Caco-2 (cell line): ENCODE measurements around the gene CALHM2. TPM values are rescaled to one million over a fixed set of nuclear protein-coding genes. Genes with fewer than 3 reads are reported as not detected.
A peak's percentile ranks its signal among the peaks of the same experiment; 100 is the strongest.

Experiments used
- BruUV-seq: library from RNA; stranded (reverse); fragments of 400-500 nt; replicated peaks from 2 replicates; lab custom pipeline; 2021; lab: Mats Ljungman, UMichigan
- CTCF ChIA-PET: fragments of 300-600 bp; sonication (Branson Sonifier 250); formaldehyde crosslinking; loops from one replicate; lab custom pipeline; 2022; ENCODE audit warnings: antibody characterized with exemption; lab: Charles Lee
- POLR2A ChIA-PET: fragments of 300-600 bp; sonication (Branson Sonifier 250); formaldehyde crosslinking; loops from one replicate; lab custom pipeline; 2022; ENCODE audit warnings: antibody characterized with exemption; lab: Charles Lee
- DNase-seq, 2 experiments: peaks; one replicate each; pipeline versions ENCODE4 v3.0.0 to v3.0.0-alpha.2; 2020 to 2022
- H3K27me3 ChIP-seq: replicated peaks from 2 replicates; pipeline ENCODE4 v1.6.0; 2011; ENCODE audit warnings: low read length; ENCODE audit not compliant: control insufficient read depth, insufficient read depth
- H3K36me3 ChIP-seq: 2 replicates; pipeline ENCODE4 v1.5.1; 2011; ENCODE audit warnings: low read length; ENCODE audit not compliant: control insufficient read depth, insufficient read depth
- H3K4me1 ChIP-seq: fragments of 250-450 bp; sonication (Bioruptor Pico); 2 replicates; pipeline ENCODE4 v1.5.1; 2020; ENCODE audit warnings: mild to moderate bottlenecking
- H3K4me3 ChIP-seq: 2 replicates; pipeline ENCODE4 v1.5.1; 2011; ENCODE audit warnings: low read depth, mild to moderate bottlenecking, control low read depth, low read length
- H3K9me3 ChIP-seq: fragments of 250-450 bp; sonication (Bioruptor Pico); 2 replicates; pipeline ENCODE4 v1.5.1; 2020; ENCODE audit warnings: mild to moderate bottlenecking, moderate library complexity
- H3K27ac Mint-ChIP-seq: one replicate; pipeline ENCODE4 v1.8.0; 2022; ENCODE audit warnings: mixed read lengths; ENCODE audit not compliant: unreplicated experiment
- H3K27me3 Mint-ChIP-seq: one replicate; pipeline ENCODE4 v1.8.0; 2022; ENCODE audit warnings: mixed read lengths; ENCODE audit not compliant: insufficient read depth, unreplicated experiment
- H3K36me3 Mint-ChIP-seq: one replicate; pipeline ENCODE4 v1.8.0; 2022; ENCODE audit warnings: mild to moderate bottlenecking, mixed read lengths; ENCODE audit not compliant: insufficient read depth, unreplicated experiment
- H3K4me1 Mint-ChIP-seq: one replicate; pipeline ENCODE4 v1.8.0; 2022; ENCODE audit warnings: low read depth, mixed read lengths; ENCODE audit not compliant: unreplicated experiment
- H3K4me3 Mint-ChIP-seq: one replicate; pipeline ENCODE4 v1.8.0; 2022; ENCODE audit warnings: mild to moderate bottlenecking, moderate library complexity, mixed read lengths; ENCODE audit not compliant: unreplicated experiment
- H3K9me3 Mint-ChIP-seq: one replicate; pipeline ENCODE4 v1.8.0; 2022; ENCODE audit warnings: mixed read lengths; ENCODE audit not compliant: unreplicated experiment
- CTCF ChIP-seq, 2 experiments: fragments of 200-600 bp in 1 of 2; IDR thresholded peaks; 1 replicate in 1 of 2; 2 replicates in 1 of 2; pipeline versions ENCODE4 v1.5.1 to v1.8.0; 2011 to 2022; ENCODE audit warnings: antibody characterized with exemption in 1 of 2, control low read depth in 1 of 2, inconsistent platforms in 1 of 2, low read depth in 1 of 2, low read length in 1 of 2, mild to moderate bottlenecking in 1 of 2, moderate library complexity in 1 of 2; ENCODE audit not compliant: insufficient read depth in 1 of 2, severe bottlenecking in 1 of 2, unreplicated experiment in 1 of 2
- intact Hi-C: fragments of 100-400 bp; cut with micrococcal nuclease; formaldehyde crosslinking; loops from one replicate; pipeline ENCODE4 v1.10.0; 2022; ENCODE audit not compliant: unreplicated experiment
- total RNA-seq: library from RNA; stranded (reverse); gene quantifications from 2 replicates; pipeline ENCODE4 v1.2.3, GENCODE V29; 2022

Gene CALHM2
- total RNA-seq, 1 experiment from 2014 or later = 0.52 TPM

DNA sequence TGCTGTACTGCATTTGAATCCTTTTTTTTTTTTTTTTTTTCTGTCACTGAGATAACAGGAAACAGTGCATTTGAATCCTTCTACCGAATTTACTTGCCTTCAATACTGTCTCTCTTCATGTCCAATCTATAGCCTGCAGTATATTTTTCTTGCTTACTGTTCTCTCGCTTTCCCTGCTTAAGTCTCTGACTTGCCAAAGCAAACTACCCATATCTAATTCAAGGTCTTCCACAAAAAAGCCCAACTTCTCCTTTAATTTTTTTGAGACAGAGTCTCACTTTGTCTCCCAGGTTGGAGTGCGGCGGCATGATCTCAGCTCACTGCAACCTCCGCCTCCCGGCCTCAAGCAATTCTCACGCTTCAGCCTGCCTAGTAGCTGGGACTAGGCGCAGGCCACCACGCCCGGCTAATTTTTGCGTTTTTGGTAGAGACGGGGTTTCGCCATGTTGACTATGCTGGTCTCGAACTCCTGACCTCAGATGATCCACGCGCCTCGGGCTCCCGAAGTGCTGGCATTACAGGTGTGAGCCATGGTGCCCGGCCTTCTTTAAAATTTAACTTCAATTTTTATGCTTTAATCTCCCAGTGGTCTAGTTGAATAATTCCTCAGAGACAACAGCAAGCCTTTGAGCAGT is 54.9 kb downstream of the CALHM2 start:
- Histone ChIP-seq H3K9me3 (no peaks in the 10 kb centered on the region), H3K4me3 (peak overlapping the region; percentile 91), H3K4me1 (peaks cover 7% of the 10 kb centered on the region; the same call in 1 of the 2 replicates), H3K36me3 (peaks cover 3% of the 10 kb centered on the region; the same call in 1 of the 2 replicates), H3K27me3 (no peaks in the 10 kb centered on the region)
- ChIA-PET CTCF (interaction anchor here (1.0 to 1.4 kb wide), 3 partner anchors 8 to 88 kb away, joined by 3 to 4 read pairs (median 3); no protein-coding TSS in a partner anchor), POLR2A (interaction anchor here (0.6 to 2.0 kb wide), 3 partner anchors 28 to 166 kb away, joined by 5 to 14 read pairs (median 9); no protein-coding TSS in a partner anchor)
- no peak for DNase-seq
- intact Hi-C loops = no loop called here
- Mint-ChIP-seq H3K4me1 (peaks cover 23% of the 10 kb centered on the region), H3K27me3 (no peaks in the 10 kb centered on the region), H3K4me3 (peak overlapping the region; percentile 92), H3K27ac (peak overlapping the region; percentile 96), H3K9me3 (no peaks in the 10 kb centered on the region), H3K36me3 (peaks cover 87% of the 10 kb centered on the region)
- TF ChIP-seq CTCF (IDR thresholded peaks at IDR 0.05; ENCODE audit: insufficient read depth in 1 of 2, low read depth in 1 of 2, low read length in 1 of 2, severe bottlenecking in 1 of 2, unreplicated experiment in 1 of 2) = no peak
- no TSS peak for BruUV-seq

GRCh38 chr10:103396789-103397087 is 55.4 kb downstream of the CALHM2 start:
- no peak for TF ChIP-seq CTCF (IDR thresholded peaks at IDR 0.05; ENCODE audit: insufficient read depth in 1 of 2, low read depth in 1 of 2, low read length in 1 of 2, severe bottlenecking in 1 of 2, unreplicated experiment in 1 of 2)
- BruUV-seq = TSS peak; percentile 69
- no peaks in the 10 kb centered on the region for H3K9me3 ChIP-seq
- intact Hi-C loops = loop anchor here (1.0 kb wide), 1 partner anchor 28 kb away; no protein-coding TSS in a partner anchor
- Mint-ChIP-seq H3K4me1 (peaks cover 23% of the 10 kb centered on the region), H3K27me3 (no peaks in the 10 kb centered on the region), H3K36me3 (peaks cover 87% of the 10 kb centered on the region), H3K9me3 (no peaks in the 10 kb centered on the region), H3K27ac (peak overlapping the region; percentile 96), H3K4me3 (peak overlapping the region; percentile 92)
- H3K36me3 ChIP-seq = peaks cover 3% of the 10 kb centered on the region; the same call in 1 of the 2 replicates
- DNase-seq = no peak
- POLR2A ChIA-PET = interaction anchor here (0.6 to 2.0 kb wide), 3 partner anchors 28 to 166 kb away, joined by 5 to 14 read pairs (median 9); no protein-coding TSS in a partner anchor
- peaks cover 7% of the 10 kb centered on the region; the same call in 1 of the 2 replicates for H3K4me1 ChIP-seq
- CTCF ChIA-PET = interaction anchor here (1.0 to 1.4 kb wide), 3 partner anchors 9 to 89 kb away, joined by 3 to 4 read pairs (median 3); no protein-coding TSS in a partner anchor
- H3K4me3 ChIP-seq = peak overlapping the region; percentile 91
- H3K27me3 ChIP-seq = no peaks in the 10 kb centered on the region

Other genes with a start within 250 kb of the CALHM2 start
- 0.21 TPM in 1 of 2 replicates, not detected in the other for gene RPEL1, start 206.5 kb downstream of the CALHM2 start, total RNA-seq
- 0.51 and 0.52 TPM in 2 replicates for gene INA, start 175.2 kb downstream of the CALHM2 start, total RNA-seq
- 20.4 and 21.6 TPM in 2 replicates for gene PCGF6, start 101.2 kb downstream of the CALHM2 start, total RNA-seq
- gene TAF5, start 84.4 kb downstream of the CALHM2 start, total RNA-seq = 6.3 and 6.8 TPM in 2 replicates
- 340 and 369 TPM in 2 replicates for gene ATP5MK, start 55.9 kb downstream of the CALHM2 start, total RNA-seq
- gene PDCD11, start 55.7 kb downstream of the CALHM2 start, total RNA-seq = 55.3 and 62.8 TPM in 2 replicates
- gene CALHM1, start 6.5 kb upstream of the CALHM2 start, total RNA-seq = not detected in 2 replicates
- gene CALHM3, start 26.9 kb upstream of the CALHM2 start, total RNA-seq = 0.18 TPM in 1 of 2 replicates, not detected in the other
- 0.84 and 0.91 TPM in 2 replicates for gene NEURL1, start 41.3 kb upstream of the CALHM2 start, total RNA-seq